Measurements from ENCODE around the gene SSBP3.

SSBP3 gene

GRCh38 chr1:54387419-54387818, 18.8 kb downstream of the SSBP3 start:
- Histone ChIP-seq H3K79me2 (ENCODE audit: low read length) (no peaks in the 10 kb centered on the region), H3K27ac (ENCODE audit: low read length) (no peak overlapping the region), H2AFZ (ENCODE audit: low read depth, low read length) (no peak overlapping the region), H3K36me3 (replicated peaks; ENCODE audit: low read depth, low read length) (no peaks in the 10 kb centered on the region), H3K4me3 (ENCODE audit: low read length) (no peak overlapping the region), H3K4me1 (ENCODE audit: low read length) (no peaks in the 10 kb centered on the region), H3K4me2 (ENCODE audit: low read length) (no peak overlapping the region), H4K20me1 (ENCODE audit: insufficient read depth, low read length) (no peaks in the 10 kb centered on the region), H3K27me3 (ENCODE audit: low read depth, low read length) (no peaks in the 10 kb centered on the region), H3K9ac (ENCODE audit: low read length) (no peak overlapping the region), H3K9me3 (ENCODE audit: insufficient read depth, low read length) (no peaks in the 10 kb centered on the region)
- TF ChIP-seq EZH2phosphoT487 (IDR thresholded peaks at IDR 0.05; ENCODE audit: low read depth) = no peak
- TF ChIP-seq CTCF (IDR thresholded peaks at IDR 0.05; ENCODE audit: low read depth, low read length) = no peak

GRCh38 chr1:54385727-54386022, 20.5 kb downstream of the SSBP3 start:
- TF ChIP-seq EZH2phosphoT487 (IDR thresholded peaks at IDR 0.05; ENCODE audit: low read depth) = no peak
- H3K27ac ChIP-seq (ENCODE audit: low read length) = no peak overlapping the region
- peaks cover 4% of the 10 kb centered on the region; the same call in 1 of the 2 replicates for H3K4me1 ChIP-seq (ENCODE audit: low read length)
- H3K9ac ChIP-seq (ENCODE audit: low read length) = no peak overlapping the region
- H4K20me1 ChIP-seq (ENCODE audit: insufficient read depth, low read length) = no peaks in the 10 kb centered on the region
- no peaks in the 10 kb centered on the region for H3K9me3 ChIP-seq (ENCODE audit: insufficient read depth, low read length)
- H2AFZ ChIP-seq (ENCODE audit: low read depth, low read length) = no peak overlapping the region
- H3K27me3 ChIP-seq (ENCODE audit: low read depth, low read length) = no peaks in the 10 kb centered on the region
- H3K4me2 ChIP-seq (ENCODE audit: low read length) = no peak overlapping the region
- no peak overlapping the region for H3K4me3 ChIP-seq (ENCODE audit: low read length)
- H3K79me2 ChIP-seq (ENCODE audit: low read length) = no peaks in the 10 kb centered on the region
- H3K36me3 ChIP-seq (replicated peaks; ENCODE audit: low read depth, low read length) = no peaks in the 10 kb centered on the region

DNA sequence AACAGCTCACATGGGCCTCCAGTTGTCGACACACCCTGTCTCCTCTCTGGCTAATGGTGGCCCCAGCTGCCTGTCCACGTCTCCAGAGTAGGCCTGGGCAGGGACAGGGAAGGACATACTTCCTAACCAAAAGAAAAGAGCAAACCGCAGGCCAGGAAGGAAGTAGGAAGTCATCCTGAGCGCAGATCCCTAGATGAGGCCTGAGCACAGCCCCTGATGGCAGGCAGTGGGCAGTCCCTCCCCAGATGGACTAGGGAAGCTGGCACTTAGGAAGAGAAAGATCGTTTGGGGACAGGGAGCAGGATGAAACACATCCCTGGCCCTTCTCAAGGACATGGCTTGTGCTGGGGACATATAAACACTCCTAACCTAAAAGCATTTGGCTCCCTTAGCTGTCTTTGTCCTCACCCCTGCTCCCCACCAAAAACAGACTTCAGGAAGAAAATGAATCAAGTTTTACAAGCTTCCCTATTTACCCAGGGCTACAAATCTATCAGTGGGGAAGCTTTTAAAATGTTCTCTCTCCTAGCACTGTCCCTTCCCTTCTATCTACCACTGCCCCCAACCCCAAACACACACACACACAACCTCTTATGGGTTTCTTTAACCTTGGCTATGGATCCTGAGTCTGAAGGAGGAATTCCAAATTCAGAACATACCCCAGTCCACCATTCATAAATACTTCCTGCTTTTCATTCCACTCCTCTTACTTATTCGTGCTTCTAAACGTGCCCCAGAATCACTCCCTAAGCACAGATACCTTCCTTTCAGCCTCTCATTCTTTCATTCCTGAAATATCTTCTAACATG, 21.1 kb downstream of the SSBP3 start:
- Histone ChIP-seq H3K9ac (ENCODE audit: low read length) (no peak overlapping the region), H3K4me2 (ENCODE audit: low read length) (no peak overlapping the region), H3K4me1 (ENCODE audit: low read length) (peaks cover 4% of the 10 kb centered on the region; the same call in 1 of the 2 replicates), H3K36me3 (replicated peaks; ENCODE audit: low read depth, low read length) (no peaks in the 10 kb centered on the region), H3K27me3 (ENCODE audit: low read depth, low read length) (no peaks in the 10 kb centered on the region), H3K4me3 (ENCODE audit: low read length) (no peak overlapping the region), H3K9me3 (ENCODE audit: insufficient read depth, low read length) (no peaks in the 10 kb centered on the region), H4K20me1 (ENCODE audit: insufficient read depth, low read length) (no peaks in the 10 kb centered on the region), H2AFZ (ENCODE audit: low read depth, low read length) (no peak overlapping the region), H3K27ac (ENCODE audit: low read length) (no peak overlapping the region), H3K79me2 (ENCODE audit: low read length) (no peaks in the 10 kb centered on the region)
- TF ChIP-seq CTCF (IDR thresholded peaks at IDR 0.05; ENCODE audit: low read depth, low read length) (no peak), EZH2phosphoT487 (IDR thresholded peaks at IDR 0.05; ENCODE audit: low read depth) (no peak)

DNA sequence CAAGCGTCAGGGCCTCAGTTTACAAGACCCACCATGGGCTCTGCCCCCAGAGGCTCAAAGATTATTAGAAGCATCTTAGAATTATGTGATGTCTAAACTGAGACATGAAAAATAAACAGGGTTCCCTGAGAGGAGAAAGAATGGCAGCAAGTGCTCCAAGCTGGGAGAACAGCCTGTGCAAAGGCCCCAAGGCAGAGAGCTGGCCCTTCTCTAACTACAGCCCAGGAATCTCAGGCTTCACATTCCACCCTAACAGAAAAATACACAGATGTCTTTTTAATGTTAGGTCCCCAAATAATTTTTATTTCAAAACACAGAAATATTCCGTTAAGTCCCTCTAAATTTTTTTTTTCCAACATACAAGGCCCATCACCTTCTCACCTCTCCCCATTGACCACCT, 21.7 kb downstream of the SSBP3 start:
- Histone ChIP-seq H3K9ac (ENCODE audit: low read length) (no peak overlapping the region), H3K9me3 (ENCODE audit: insufficient read depth, low read length) (no peaks in the 10 kb centered on the region), H4K20me1 (ENCODE audit: insufficient read depth, low read length) (no peaks in the 10 kb centered on the region), H3K4me1 (ENCODE audit: low read length) (peaks cover 4% of the 10 kb centered on the region; the same call in 1 of the 2 replicates), H3K27ac (ENCODE audit: low read length) (no peak overlapping the region), H3K79me2 (ENCODE audit: low read length) (no peaks in the 10 kb centered on the region), H3K4me3 (ENCODE audit: low read length) (no peak overlapping the region), H3K27me3 (ENCODE audit: low read depth, low read length) (no peaks in the 10 kb centered on the region), H3K36me3 (replicated peaks; ENCODE audit: low read depth, low read length) (no peaks in the 10 kb centered on the region), H2AFZ (ENCODE audit: low read depth, low read length) (no peak overlapping the region), H3K4me2 (ENCODE audit: low read length) (no peak overlapping the region)
- no peak for TF ChIP-seq EZH2phosphoT487 (IDR thresholded peaks at IDR 0.05; ENCODE audit: low read depth)
- TF ChIP-seq CTCF (IDR thresholded peaks at IDR 0.05; ENCODE audit: low read depth, low read length) = no peak
